HG02798 (cell line): Measurements from ENCODE around the gene PDE10A.
"Not testable (repeated sequence)": the region's sequence is repeated elsewhere in the genome, so short reads cannot be mapped to it uniquely, and the experiment has no call there.

Source experiments
- ATAC-seq: cut with Tn5 transposase; IDR thresholded peaks from one replicate; pipeline ENCODE4 v1.9.1; 2021; ENCODE audit warnings: mild to moderate bottlenecking; ENCODE audit not compliant: unreplicated experiment, poor library complexity

PDE10A gene

DNA sequence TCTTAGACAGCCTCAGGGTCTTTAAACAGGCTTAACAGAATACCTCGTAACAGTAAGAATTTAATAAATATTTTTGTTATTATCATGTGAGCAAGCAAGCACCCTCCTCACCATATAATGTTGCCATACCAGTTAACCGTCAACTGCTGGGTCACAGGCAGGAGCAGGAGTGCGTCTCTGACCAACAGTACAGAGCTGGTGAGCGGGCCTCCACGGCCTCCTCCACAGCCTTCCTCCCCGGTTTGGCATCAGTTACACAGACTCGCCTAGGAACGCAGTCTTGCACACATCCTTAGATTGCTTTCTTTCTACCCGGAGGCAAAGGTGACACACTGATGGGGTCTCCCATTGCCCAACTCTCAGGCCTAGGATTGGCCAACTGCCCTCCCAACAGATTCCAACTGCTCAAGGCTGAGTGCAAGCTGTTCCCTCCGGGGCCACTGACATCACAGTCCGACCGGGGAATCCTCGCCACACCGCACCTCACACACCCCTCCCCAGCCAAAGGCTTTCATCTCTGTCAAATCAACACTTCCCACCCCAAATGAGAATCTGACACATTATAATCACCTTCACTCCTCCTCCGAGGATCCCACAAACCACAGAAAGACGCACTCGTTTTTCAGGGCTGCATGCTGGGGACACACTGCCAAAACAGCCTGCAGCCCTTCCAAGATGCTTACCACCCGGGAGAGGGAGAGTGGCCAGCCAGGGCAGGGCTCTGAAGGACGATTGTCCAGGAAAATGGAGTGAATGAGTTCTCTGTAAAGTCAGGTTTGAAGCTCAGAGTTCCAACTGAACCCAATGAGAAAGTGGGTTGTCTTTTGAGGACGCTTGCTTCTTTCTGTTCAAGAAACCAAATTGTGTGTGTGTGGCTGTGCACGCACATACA, 63.2 kb downstream of the PDE10A start:
- ATAC-seq = no peak

DNA sequence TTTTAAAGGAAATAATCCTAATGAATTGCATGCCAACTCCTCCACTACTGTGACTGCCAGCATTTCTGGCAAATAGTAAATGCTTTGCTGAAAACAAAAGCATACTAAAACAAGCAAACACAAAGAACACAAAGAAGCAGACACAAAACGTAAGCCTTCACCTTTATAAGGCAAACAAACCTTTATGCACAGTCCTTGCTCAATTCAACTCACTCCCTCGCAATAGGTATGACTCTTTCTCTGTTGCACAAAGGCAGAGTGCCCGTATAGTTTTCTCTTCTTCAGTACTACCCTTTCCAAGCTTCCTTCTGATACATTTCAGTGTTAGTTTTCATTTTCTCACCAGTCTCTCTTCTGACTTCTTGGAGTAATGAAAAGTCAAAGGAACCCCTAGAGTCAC, 63.9 kb downstream of the PDE10A start:
- ATAC-seq = no peak

DNA sequence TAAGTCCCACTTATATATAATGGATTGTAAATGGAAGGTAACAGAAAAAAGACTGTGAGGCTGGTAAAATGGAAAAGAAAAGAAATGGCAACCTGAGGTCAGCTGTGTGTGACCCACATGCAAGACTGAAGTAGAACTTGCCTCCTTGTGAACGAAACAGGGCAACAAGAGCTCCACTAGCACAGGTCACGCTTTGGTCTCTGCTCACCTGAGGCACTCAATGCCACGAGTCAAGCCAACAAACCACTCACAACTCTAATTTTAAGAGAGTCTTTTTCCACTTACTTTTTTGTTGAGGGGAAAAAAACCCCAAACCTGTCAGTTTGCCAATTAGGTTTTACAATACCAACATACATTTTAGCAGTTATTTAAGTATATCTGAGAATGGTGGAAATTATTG, 65.2 kb downstream of the PDE10A start:
- ATAC-seq = no peak

DNA sequence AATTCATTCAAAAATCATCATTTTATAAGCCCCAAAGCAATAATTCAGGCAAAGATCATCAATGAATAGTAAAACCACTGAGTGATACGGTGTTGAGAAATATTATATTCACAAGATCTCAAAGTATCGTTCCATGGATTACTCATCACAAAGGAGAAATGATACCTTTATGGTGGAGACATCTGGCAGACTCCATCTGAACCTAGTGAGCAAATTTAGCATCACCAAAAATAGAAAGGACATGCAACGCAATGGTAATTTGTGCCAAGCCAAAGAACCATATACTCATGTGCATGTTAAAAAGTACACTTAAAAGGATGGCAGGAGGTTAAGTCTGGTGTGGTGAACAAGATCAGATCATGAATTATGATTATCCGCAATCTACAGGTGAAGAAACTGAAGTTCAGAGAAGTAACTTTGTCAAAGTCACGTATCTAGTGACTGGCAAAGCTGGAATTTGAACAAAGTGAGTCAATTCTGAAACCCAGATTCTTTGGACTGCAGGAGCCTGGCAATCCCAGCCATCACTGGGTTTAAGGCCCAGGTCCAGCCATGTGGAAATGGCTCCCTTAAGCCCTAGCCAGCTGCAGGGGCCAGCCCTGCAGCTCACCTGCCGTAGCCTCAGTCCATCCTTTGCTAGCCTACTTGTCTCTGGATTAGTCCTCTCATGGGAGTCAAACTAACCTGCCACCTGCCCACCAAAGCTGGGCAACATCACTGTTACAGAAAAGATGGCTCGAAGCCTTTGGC, 68.3 kb downstream of the PDE10A start:
- ATAC-seq = no peak

DNA sequence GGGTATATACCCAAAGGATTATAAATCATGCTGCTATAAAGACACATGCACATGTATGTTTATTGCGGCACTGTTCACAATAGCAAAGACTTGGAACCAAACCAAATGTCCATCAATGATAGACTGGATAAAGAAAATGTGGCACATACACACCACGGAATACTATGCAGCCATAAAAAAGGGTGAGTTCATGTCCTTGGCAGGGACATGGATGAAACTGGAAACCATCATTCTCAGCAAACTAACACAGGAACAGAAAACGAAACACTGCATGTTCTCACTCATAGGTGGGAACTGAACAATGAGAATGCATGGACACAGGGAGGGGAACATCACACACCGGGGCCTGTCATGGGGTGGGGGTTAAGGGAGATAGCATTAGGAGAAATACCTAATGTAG, 70.1 kb downstream of the PDE10A start:
- ATAC-seq = not testable (repeated sequence)

DNA sequence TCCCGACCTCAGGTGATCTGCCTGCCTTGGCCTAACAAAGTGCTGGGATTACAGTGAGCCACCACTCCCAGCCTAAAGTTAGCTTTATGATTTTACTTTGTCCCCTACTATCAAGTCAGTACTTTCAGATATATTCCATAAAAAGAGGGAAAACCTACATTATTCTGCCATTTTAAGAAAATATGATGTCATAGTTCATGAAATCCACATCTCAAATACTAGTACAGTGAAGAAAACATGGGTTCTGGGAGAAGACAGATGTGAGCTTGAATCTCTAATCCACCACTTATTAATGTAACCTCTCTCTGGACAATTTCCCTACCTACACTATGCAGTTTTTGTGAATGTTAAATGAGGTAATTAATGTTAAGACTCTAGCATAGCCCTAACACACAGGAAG, 74.5 kb downstream of the PDE10A start:
- ATAC-seq = no peak

DNA sequence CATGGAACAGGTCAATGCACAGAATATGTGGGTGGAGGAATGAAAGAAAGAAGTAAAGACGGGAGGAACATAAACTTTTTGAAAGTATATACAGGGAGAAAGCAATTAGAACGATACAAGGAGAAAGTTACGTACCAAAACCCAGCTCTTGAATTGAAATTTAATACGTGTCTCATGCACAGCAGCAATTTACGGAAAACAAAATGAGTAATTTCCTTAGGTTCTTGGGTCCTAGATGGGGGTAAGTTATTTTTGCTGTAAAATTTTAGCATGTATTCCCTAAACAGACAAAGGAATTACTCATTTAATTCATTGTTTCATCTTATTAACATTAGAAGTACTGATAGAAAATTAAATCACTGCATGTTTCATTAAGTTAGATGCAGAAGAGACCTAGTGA, 75.8 kb downstream of the PDE10A start:
- no peak for ATAC-seq

DNA sequence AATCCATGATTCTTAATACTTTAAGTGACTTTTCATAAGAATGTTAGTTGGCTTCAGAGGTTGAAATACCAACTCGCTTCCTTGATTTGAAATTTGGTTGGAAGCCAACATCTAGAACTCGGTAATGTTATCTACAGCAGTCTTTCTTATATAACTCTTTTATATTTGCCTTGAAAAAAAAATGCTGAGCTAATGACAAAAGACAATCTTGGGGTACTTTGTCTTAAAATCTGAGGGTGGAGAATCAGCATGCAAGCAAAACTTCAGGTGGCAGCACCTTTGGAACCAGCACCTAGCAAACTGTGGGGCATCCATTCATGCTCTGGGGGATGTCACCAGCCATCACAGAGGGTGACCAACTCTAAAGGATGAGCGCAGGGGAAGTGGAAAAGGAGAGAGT, 76.3 kb downstream of the PDE10A start:
- ATAC-seq = no peak

DNA sequence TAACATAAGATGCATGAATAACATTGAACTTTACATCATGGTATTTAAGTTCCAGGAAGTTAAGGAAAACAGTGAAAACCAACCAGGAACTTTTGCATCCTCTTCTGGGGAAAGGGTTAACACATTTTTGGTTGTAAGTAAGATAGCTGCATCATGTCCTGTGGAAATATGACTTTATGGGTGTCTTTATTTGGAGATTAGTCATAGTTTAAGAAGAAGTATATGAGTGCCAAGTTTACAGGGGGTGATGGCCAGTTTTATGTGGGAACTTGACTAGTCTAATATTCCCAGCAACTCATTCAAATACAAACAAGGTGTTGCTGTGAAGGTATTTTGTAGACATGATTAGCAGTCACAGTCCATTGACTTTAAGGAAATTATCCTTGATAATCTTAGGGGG, 78.0 kb downstream of the PDE10A start:
- no peak for ATAC-seq

DNA sequence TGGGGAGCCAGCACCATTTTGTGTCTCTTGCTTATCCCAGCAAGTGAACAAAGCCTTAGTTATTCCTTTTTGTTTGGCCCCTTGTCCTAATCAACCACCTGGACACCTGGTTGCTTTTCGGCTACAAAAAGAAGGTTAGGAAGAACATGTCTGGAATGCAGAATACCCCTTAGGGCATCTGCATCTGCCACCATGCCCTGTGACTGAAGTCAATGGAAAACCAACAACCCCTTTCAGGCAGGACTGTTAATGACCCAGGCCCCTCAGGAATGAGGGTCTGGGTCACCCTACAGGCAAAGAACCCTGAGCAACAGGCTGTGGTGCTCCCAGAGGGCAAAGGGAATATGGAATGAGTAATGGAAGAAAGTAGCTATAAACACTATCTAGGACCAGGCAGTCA, 78.5 kb downstream of the PDE10A start:
- no peak for ATAC-seq

DNA sequence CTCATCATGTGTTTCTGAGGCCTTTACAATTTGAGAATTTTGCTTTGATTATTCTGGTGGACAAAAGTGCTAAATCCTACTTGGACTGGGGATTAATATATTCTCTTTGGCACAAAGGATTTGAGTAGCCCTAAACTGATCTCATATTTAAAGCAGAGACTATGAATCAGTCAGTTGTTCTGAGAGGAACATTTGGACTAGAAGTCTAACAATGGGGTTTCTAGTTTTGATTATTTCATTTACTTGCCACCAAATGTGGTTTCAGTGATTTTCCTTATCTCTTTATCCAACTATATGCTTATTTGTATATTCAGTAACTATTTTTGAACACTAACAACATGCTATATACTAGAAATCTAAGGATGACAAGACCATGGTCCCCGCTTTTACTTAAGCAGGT, 81.4 kb downstream of the PDE10A start:
- ATAC-seq = no peak

DNA sequence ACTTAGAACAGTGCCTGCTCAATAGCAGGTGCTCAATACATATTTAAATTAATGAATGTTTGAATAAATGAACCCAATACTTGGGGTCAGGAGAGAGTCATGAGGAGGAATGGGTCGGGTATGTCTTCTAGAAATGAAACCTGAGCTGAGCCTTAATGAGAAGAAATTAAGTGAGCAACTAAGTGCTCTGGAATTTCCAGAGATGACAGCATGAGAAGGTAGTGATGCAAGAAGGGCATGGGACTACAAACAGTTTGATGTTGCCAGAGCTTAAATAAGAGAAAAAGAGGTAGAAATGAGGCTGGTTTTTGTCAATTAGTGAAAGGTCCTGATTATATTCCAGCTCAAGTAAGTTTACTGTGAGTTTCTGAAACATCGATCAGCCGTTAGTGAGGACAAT, 82.9 kb downstream of the PDE10A start:
- ATAC-seq = no peak

DNA sequence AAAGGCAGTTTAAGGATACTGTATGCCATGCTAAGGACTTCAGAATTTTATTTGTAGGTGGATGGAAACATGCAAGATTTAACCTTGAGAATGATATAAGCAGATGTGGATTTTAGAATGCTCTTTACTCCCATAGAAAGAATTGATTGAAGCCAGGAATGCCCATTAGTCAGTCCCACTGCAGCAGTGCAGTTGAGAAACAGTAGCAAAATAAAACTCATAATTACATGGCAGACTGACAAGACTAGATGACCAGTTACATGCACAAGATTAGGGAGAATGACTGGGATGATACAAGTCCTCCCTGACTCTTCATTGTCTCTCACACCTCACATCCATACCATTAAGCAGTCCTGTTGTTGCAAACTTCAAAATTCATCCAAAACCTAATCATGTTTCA, 83.9 kb downstream of the PDE10A start:
- ATAC-seq = no peak

DNA sequence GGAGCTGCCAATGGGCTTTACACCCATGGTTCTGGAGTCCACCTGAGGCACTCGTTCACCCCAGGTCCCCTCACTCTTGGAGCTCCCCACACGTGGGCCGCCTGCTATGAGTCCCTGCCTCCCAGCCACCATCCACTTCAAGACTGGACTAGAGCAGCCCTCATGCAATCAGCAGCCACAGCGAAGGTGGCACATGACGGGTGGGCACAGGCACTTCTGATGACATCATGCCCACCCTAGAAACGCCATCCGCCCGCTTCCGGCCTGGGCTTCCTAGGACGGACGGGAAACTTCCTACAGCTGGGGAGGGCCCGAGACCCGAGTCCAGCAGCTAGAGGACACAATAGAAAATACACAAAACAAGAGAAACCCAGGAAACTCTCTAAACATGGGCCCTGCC, 85.5 kb downstream of the PDE10A start:
- ATAC-seq = no peak

DNA sequence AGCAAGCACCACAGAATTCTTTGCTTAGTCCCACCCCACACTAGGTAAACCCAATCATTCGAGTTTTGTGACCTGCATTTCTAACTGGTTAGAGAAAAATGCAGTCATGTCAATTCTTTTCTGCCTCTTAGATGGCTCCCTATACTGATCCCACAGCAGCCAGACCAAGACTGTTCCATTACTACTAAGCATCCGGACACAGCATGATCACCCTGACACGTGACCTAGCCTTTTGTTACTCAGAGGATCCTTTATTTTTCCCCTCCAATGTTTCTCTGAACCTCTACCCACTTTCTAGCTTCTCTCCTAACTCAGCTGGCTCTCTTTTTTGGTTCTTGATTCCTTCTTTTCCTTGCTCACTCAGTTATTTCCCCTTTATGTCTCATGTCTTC, 87.9 kb downstream of the PDE10A start:
- no peak for ATAC-seq

DNA sequence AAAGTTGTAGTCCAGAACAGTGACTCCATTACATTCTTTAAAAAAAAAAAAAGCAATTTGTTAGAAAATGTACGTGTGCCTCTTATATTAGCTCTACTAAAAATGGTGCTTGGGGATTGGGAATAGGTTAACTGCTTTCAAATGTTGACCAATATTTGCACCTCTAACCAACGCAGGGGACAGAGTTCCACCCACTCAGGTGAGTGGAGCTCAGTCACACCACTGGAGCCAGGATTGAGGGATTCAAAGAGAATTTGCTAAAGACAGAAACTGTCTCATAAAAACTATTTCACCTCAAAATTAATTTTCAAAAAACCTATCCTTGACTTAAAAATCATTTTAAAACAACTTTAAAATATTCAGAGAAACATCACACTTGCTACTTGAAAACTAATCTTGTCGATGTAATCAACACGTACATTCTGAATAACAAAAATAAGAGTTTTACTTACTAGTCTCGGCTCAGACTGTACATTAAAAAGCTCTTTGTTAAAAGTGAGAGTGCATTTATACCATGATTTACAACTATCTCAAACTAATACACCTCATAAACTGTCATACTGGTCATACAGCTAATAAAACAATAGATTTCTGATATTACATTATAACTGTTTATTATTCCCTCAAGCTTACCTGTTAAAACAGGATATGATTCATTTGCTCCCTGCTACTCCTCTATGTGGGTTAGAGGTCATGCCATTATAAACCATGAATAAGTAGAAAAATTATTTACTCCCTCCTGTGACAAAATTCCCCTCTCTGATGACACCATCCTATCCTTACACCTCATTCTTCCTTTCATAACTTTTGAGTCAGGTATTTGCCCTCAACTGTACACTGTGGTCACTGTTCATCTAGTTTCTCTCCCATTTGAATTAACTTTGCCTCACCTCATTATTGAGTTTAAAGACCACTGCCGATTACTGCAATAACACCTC, 88.6 kb downstream of the PDE10A start:
- no peak for ATAC-seq

DNA sequence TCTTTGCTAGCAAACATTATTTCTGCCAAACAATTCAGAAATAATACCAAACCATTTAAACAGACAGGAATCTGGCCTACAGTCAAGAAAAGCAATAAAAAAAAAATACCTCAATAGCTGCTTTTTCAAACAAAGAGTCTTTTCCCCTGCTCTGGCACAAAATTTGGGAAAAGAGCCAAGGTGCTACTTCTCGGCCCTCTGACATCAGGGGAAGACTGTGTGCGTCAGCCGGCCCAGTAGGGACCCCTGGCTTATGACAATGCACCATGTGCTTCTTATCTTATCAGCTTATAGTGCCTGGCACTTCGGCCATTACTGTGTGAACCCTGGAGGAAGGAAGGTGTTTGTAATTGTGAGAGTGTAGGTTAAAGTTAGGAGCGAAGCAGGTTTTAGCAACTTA, 89.4 kb downstream of the PDE10A start:
- no peak for ATAC-seq

DNA sequence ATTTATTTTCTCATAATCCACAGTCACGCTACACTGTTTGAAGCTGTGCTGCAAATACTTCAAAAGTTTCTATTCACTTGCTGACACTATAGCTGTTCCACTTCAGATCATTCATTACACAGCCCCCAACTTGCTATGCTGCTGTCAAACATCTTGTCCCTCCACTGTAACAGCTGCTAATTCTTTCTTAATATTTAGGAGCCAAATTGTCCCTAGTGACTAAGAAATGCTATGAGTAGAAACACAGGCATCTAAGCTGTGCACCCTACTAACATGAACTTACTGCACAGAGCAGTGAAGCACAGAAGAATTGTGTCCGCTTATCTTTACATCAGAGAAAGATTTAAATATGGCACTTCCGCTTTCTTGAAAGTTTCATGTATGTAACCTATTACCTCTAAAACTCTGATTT, 91.3 kb downstream of the PDE10A start:
- peak; percentile 74 for ATAC-seq

DNA sequence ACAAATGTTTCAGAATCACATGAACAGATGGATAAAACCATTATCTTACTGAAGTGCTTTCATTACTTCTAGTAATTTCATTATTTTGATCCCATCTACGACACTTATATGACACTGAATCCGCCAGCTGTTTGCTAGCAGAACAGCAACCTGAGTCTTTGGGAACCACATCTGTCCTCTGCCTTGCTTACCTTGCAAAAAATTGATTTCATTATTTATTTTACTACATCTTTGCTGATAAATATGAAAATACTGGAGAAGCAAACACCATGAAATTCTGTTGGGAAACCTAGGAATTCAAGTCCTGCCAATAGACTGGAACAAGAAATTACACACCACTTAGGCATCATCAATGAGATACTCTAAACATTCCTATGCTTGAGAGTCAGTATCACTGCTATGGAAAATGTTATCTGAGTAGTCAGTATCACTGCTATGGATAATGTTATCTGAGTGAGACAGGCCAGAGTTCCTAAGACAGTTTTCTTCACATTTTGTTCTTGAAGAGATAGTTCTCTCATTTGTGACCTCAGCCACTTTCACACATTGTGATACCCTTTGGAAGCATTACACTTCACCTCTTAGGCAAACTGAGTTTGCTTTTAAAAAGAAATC, 91.9 kb downstream of the PDE10A start:
- ATAC-seq = no peak

DNA sequence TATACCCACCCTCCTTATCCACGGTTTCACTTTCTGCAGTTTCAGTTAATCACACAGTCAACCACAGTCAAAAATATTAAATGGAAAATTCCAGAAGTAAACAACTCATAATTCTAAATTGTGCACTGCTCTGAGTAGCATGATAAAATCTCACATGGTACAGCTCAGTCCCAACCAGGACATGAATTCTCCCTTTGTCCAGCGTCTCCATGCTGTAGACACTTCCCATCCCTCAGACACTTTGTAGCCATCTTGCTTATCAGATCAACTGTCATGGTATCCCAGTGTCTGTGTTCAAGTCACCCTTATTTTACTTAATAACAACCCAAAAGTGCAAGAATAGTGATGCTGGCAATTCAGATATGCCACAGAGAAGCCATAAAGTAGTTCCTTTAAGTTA, 94.7 kb downstream of the PDE10A start:
- no peak for ATAC-seq
